Mucosa of stomach (tissue), 1 donor: Measurements from ENCODE around the gene APAF1.

Experiments used
- H3K27me3 ChIP-seq: one replicate; pipeline ENCODE4 v1.7.0; 2013; ENCODE audit warnings: mild to moderate bottlenecking, low read length; ENCODE audit not compliant: control insufficient read depth, insufficient read depth
- H3K36me3 ChIP-seq: one replicate; pipeline ENCODE4 v1.7.0; 2013; ENCODE audit warnings: low read length; ENCODE audit not compliant: control insufficient read depth, insufficient read depth
- H3K4me1 ChIP-seq: one replicate; pipeline ENCODE4 v1.7.0; 2013; ENCODE audit warnings: mild to moderate bottlenecking, low read length; ENCODE audit not compliant: control insufficient read depth, insufficient read depth
- H3K4me3 ChIP-seq: one replicate; pipeline ENCODE4 v1.7.0; 2013; ENCODE audit warnings: low read length
- H3K9ac ChIP-seq: one replicate; pipeline ENCODE4 v1.7.0; 2013; ENCODE audit warnings: mild to moderate bottlenecking, low read length, moderate library complexity
- H3K9me3 ChIP-seq: one replicate; pipeline ENCODE4 v1.7.0; 2013; ENCODE audit warnings: mild to moderate bottlenecking, low read length, moderate library complexity; ENCODE audit not compliant: control insufficient read depth
- donor health status: Pancreatic carcinoma.

The APAF1 gene

GRCh38 chr12:98678946-98679610 lies 34.0 kb downstream of the APAF1 start:
- Histone ChIP-seq H3K9me3 (no peaks in the 10 kb centered on the region), H3K36me3 (no peaks in the 10 kb centered on the region), H3K4me3 (no peak overlapping the region), H3K9ac (no peak overlapping the region), H3K4me1 (no peaks in the 10 kb centered on the region), H3K27me3 (no peaks in the 10 kb centered on the region)

GRCh38 chr12:98679611-98680005 lies 34.5 kb downstream of the APAF1 start:
- Histone ChIP-seq H3K4me1 (no peaks in the 10 kb centered on the region), H3K36me3 (no peaks in the 10 kb centered on the region), H3K9me3 (no peaks in the 10 kb centered on the region), H3K27me3 (no peaks in the 10 kb centered on the region), H3K9ac (no peak overlapping the region), H3K4me3 (no peak overlapping the region)

GRCh38 chr12:98684199-98684598 lies 39.1 kb downstream of the APAF1 start:
- no peaks in the 10 kb centered on the region for H3K4me1 ChIP-seq
- no peaks in the 10 kb centered on the region for H3K27me3 ChIP-seq
- H3K4me3 ChIP-seq = no peak overlapping the region
- no peak overlapping the region for H3K9ac ChIP-seq
- H3K9me3 ChIP-seq = no peaks in the 10 kb centered on the region
- H3K36me3 ChIP-seq = no peaks in the 10 kb centered on the region

GRCh38 chr12:98686603-98687002 lies 41.5 kb downstream of the APAF1 start:
- Histone ChIP-seq H3K27me3 (no peaks in the 10 kb centered on the region), H3K4me1 (no peaks in the 10 kb centered on the region), H3K9me3 (no peaks in the 10 kb centered on the region), H3K4me3 (no peak overlapping the region), H3K9ac (no peak overlapping the region), H3K36me3 (no peaks in the 10 kb centered on the region)

- no peak overlapping the region for H3K9ac ChIP-seq
- H3K27me3 ChIP-seq = no peaks in the 10 kb centered on the region
- H3K9me3 ChIP-seq = no peaks in the 10 kb centered on the region
- no peaks in the 10 kb centered on the region for H3K36me3 ChIP-seq
- no peak overlapping the region for H3K4me3 ChIP-seq
- no peaks in the 10 kb centered on the region for H3K4me1 ChIP-seq
Measured at GRCh38 chr12:98691351-98691750, 46.3 kb downstream of the APAF1 start.

- H3K36me3 ChIP-seq = no peaks in the 10 kb centered on the region
Measured at GRCh38 chr12:98696036-98696646, 51.1 kb downstream of the APAF1 start.

GRCh38 chr12:98697209-98697608 lies 52.1 kb downstream of the APAF1 start:
- Histone ChIP-seq H3K4me1 (no peaks in the 10 kb centered on the region), H3K27me3 (no peaks in the 10 kb centered on the region), H3K9me3 (no peaks in the 10 kb centered on the region), H3K36me3 (no peaks in the 10 kb centered on the region), H3K9ac (no peak overlapping the region), H3K4me3 (no peak overlapping the region)

More at GRCh38 chr12:98696036-98696646, 51.1 kb downstream of the APAF1 start:
- Histone ChIP-seq H3K4me3 (no peak overlapping the region), H3K4me1 (no peaks in the 10 kb centered on the region), H3K27me3 (no peaks in the 10 kb centered on the region), H3K9me3 (no peaks in the 10 kb centered on the region), H3K9ac (no peak overlapping the region)

- Histone ChIP-seq H3K27me3 (no peaks in the 10 kb centered on the region), H3K4me3 (no peak overlapping the region), H3K9me3 (no peaks in the 10 kb centered on the region), H3K4me1 (no peaks in the 10 kb centered on the region), H3K9ac (no peak overlapping the region), H3K36me3 (no peaks in the 10 kb centered on the region)
Measured at GRCh38 chr12:98698603-98699463, 53.7 kb downstream of the APAF1 start.

GRCh38 chr12:98699586-98699985 lies 54.5 kb downstream of the APAF1 start:
- no peaks in the 10 kb centered on the region for H3K4me1 ChIP-seq
- H3K9ac ChIP-seq = no peak overlapping the region
- H3K4me3 ChIP-seq = no peak overlapping the region
- no peaks in the 10 kb centered on the region for H3K36me3 ChIP-seq
- no peaks in the 10 kb centered on the region for H3K27me3 ChIP-seq
- H3K9me3 ChIP-seq = no peaks in the 10 kb centered on the region

GRCh38 chr12:98701166-98701565 lies 56.1 kb downstream of the APAF1 start:
- no peaks in the 10 kb centered on the region for H3K36me3 ChIP-seq
- H3K4me3 ChIP-seq = no peak overlapping the region
- no peak overlapping the region for H3K9ac ChIP-seq
- H3K4me1 ChIP-seq = no peaks in the 10 kb centered on the region
- H3K9me3 ChIP-seq = no peaks in the 10 kb centered on the region
- no peaks in the 10 kb centered on the region for H3K27me3 ChIP-seq

GRCh38 chr12:98709022-98709421 lies 63.9 kb downstream of the APAF1 start:
- Histone ChIP-seq H3K4me1 (no peaks in the 10 kb centered on the region), H3K9me3 (no peaks in the 10 kb centered on the region), H3K36me3 (no peaks in the 10 kb centered on the region)

GRCh38 chr12:98714426-98714825 lies 69.3 kb downstream of the APAF1 start:
- H3K4me3 ChIP-seq = no peak overlapping the region
- H3K27me3 ChIP-seq = no peaks in the 10 kb centered on the region
- no peaks in the 10 kb centered on the region for H3K4me1 ChIP-seq
- H3K9me3 ChIP-seq = no peaks in the 10 kb centered on the region
- H3K9ac ChIP-seq = no peak overlapping the region
- no peaks in the 10 kb centered on the region for H3K36me3 ChIP-seq

More at GRCh38 chr12:98709022-98709421, 63.9 kb downstream of the APAF1 start:
- Histone ChIP-seq H3K27me3 (no peaks in the 10 kb centered on the region), H3K4me3 (no peak overlapping the region), H3K9ac (no peak overlapping the region)
